ENCODE data around the gene KHDRBS2. TPM values are rescaled to one million over a fixed set of nuclear protein-coding genes. Genes with fewer than 3 reads are reported as not detected.

Gene KHDRBS2
- total RNA-seq, 1 experiment from 2014 or later: not detected

DNA sequence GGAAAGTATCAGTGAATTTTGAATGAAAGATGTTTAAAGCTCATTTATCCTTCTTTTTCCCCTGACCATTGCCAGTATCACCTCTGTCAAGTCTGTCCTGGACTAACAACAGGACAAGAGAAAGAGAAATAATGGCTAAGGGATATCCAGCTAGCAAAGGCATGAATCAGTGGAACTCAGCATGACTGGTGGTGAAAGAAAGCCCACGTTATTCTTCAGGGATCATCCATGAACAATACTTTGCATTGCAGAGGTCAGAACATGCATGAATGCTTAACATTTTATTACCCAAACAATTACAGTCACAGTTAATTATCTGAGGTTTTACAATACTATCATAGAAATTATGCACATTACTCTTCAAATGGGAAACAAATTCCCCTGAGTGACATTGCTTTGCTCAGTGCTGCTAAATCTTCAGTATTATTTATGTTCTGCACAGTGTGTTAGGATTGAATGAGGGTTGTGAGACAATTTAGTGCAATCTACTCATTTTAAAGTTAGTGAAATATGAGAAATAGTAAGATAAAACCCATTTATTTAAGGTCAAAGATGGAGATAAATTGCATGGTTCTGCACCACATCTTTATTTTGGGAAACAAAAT, 350.7 kb downstream of the KHDRBS2 start:
- H3K36me3 Mint-ChIP-seq (ENCODE audit: insufficient read depth, unreplicated experiment): no peaks in the 10 kb centered on the region
- CTCF ChIA-PET: interaction anchor here (0.6 to 1.1 kb wide), 2 partner anchors 12 to 1913 kb away, joined by 3 read pairs; no protein-coding TSS in a partner anchor
- BruUV-seq (replicated peaks): no TSS peak
- no peak for DNase-seq (ENCODE audit: unreplicated experiment)
- H3K27ac Mint-ChIP-seq (ENCODE audit: low read depth, unreplicated experiment): no peak overlapping the region
- H3K27me3 Mint-ChIP-seq (ENCODE audit: insufficient read depth, unreplicated experiment): peaks cover 28% of the 10 kb centered on the region
- intact Hi-C loops (cut with micrococcal nuclease): no loop called here
- TF ChIP-seq, protein P1, sequence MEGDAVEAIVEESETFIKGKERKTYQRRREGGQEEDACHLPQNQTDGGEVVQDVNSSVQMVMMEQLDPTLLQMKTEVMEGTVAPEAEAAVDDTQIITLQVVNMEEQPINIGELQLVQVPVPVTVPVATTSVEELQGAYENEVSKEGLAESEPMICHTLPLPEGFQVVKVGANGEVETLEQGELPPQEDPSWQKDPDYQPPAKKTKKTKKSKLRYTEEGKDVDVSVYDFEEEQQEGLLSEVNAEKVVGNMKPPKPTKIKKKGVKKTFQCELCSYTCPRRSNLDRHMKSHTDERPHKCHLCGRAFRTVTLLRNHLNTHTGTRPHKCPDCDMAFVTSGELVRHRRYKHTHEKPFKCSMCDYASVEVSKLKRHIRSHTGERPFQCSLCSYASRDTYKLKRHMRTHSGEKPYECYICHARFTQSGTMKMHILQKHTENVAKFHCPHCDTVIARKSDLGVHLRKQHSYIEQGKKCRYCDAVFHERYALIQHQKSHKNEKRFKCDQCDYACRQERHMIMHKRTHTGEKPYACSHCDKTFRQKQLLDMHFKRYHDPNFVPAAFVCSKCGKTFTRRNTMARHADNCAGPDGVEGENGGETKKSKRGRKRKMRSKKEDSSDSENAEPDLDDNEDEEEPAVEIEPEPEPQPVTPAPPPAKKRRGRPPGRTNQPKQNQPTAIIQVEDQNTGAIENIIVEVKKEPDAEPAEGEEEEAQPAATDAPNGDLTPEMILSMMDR (IDR thresholded peaks at IDR 0.05; ENCODE audit: unreplicated experiment): no peak
- H3K4me1 Mint-ChIP-seq (ENCODE audit: insufficient read depth, unreplicated experiment): no peaks in the 10 kb centered on the region
- no peaks in the 10 kb centered on the region for H3K9me3 Mint-ChIP-seq (ENCODE audit: unreplicated experiment)
- POLR2A ChIA-PET: no interaction called here
- no peak overlapping the region for H3K4me3 Mint-ChIP-seq (ENCODE audit: unreplicated experiment)

- Mint-ChIP-seq H3K9me3 (ENCODE audit: unreplicated experiment) (no peaks in the 10 kb centered on the region), H3K27me3 (ENCODE audit: insufficient read depth, unreplicated experiment) (peaks cover 44% of the 10 kb centered on the region), H3K36me3 (ENCODE audit: insufficient read depth, unreplicated experiment) (no peaks in the 10 kb centered on the region), H3K4me1 (ENCODE audit: insufficient read depth, unreplicated experiment) (no peaks in the 10 kb centered on the region), H3K27ac (ENCODE audit: low read depth, unreplicated experiment) (no peak overlapping the region), H3K4me3 (ENCODE audit: unreplicated experiment) (no peak overlapping the region)
- TF ChIP-seq, protein P1 (IDR thresholded peaks at IDR 0.05; ENCODE audit: unreplicated experiment): no peak
- DNase-seq (ENCODE audit: unreplicated experiment): no peak
- POLR2A ChIA-PET: interaction anchor here (0.5 kb wide), 1 partner anchor 25 kb away, joined by 3 read pairs; no protein-coding TSS in a partner anchor
- intact Hi-C loops (cut with micrococcal nuclease): no loop called here
- CTCF ChIA-PET: interaction anchor here (0.5 to 0.6 kb wide), 2 partner anchors 528 to 1355 kb away, joined by 3 read pairs; no protein-coding TSS in a partner anchor
- no TSS peak for BruUV-seq (replicated peaks)
Measured at GRCh38 chr6:61909486-61909885, 376.5 kb downstream of the KHDRBS2 start.

GRCh38 chr6:61901748-61902147, 384.3 kb downstream of the KHDRBS2 start:
- Mint-ChIP-seq H3K27me3 (ENCODE audit: insufficient read depth, unreplicated experiment) (peaks cover 35% of the 10 kb centered on the region), H3K9me3 (ENCODE audit: unreplicated experiment) (no peaks in the 10 kb centered on the region), H3K36me3 (ENCODE audit: insufficient read depth, unreplicated experiment) (no peaks in the 10 kb centered on the region), H3K4me1 (ENCODE audit: insufficient read depth, unreplicated experiment) (no peaks in the 10 kb centered on the region), H3K4me3 (ENCODE audit: unreplicated experiment) (no peak overlapping the region), H3K27ac (ENCODE audit: low read depth, unreplicated experiment) (no peak overlapping the region)
- BruUV-seq (replicated peaks): no TSS peak
- intact Hi-C loops (cut with micrococcal nuclease): no loop called here
- ChIA-PET POLR2A (no interaction called here), CTCF (interaction anchor here (0.6 to 1.4 kb wide), 3 partner anchors 14 to 47 kb away, joined by 3 to 5 read pairs (median 4); no protein-coding TSS in a partner anchor)
- DNase-seq (ENCODE audit: unreplicated experiment): no peak
- TF ChIP-seq, protein P1 (IDR thresholded peaks at IDR 0.05; ENCODE audit: unreplicated experiment): no peak

- H3K27ac Mint-ChIP-seq (ENCODE audit: low read depth, unreplicated experiment): no peak overlapping the region
- no peak overlapping the region for H3K4me3 Mint-ChIP-seq (ENCODE audit: unreplicated experiment)
- no peak for DNase-seq (ENCODE audit: unreplicated experiment)
- no peaks in the 10 kb centered on the region for H3K9me3 Mint-ChIP-seq (ENCODE audit: unreplicated experiment)
- TF ChIP-seq, protein P1 (IDR thresholded peaks at IDR 0.05; ENCODE audit: unreplicated experiment): no peak
- H3K4me1 Mint-ChIP-seq (ENCODE audit: insufficient read depth, unreplicated experiment): no peaks in the 10 kb centered on the region
- H3K27me3 Mint-ChIP-seq (ENCODE audit: insufficient read depth, unreplicated experiment): peaks cover 43% of the 10 kb centered on the region
- intact Hi-C loops (cut with micrococcal nuclease): no loop called here
- CTCF ChIA-PET: interaction anchor here (1.4 kb wide), 1 partner anchor 10 kb away, joined by 3 read pairs; no protein-coding TSS in a partner anchor
- no TSS peak for BruUV-seq (replicated peaks)
- no peaks in the 10 kb centered on the region for H3K36me3 Mint-ChIP-seq (ENCODE audit: insufficient read depth, unreplicated experiment)
- POLR2A ChIA-PET: no interaction called here
Measured at GRCh38 chr6:61894536-61894935, 391.5 kb downstream of the KHDRBS2 start.
